GM13976 (cell line): ENCODE data around the gene SH2B2.

Experiments used
- DNase-seq: peaks from one replicate; pipeline ENCODE4 v3.0.0; 2012; ENCODE audit warnings: low spot score
- in situ Hi-C: fragments of 300-500 bp; cut with MboI; formaldehyde crosslinking; loops from one replicate; pipeline ENCODE4 v1.12.0; 2022; ENCODE audit warnings: low sequenced_read_pairs, mixed read lengths, inconsistent platforms; ENCODE audit not compliant: unreplicated experiment
- TF ChIP-seq, protein P1 (sequence below): IDR thresholded peaks from 2 replicates; pipeline ENCODE4 v1.5.1; 2012; ENCODE audit warnings: borderline replicate concordance, mild to moderate bottlenecking; ENCODE audit not compliant: insufficient read depth; ENCODE audit errors: extremely low read depth, missing control alignments, control extremely low read depth

Gene SH2B2

GRCh38 chr7:102255916-102256315 is 30.8 kb upstream of the SH2B2 start:
- DNase-seq = no peak
- TF ChIP-seq, protein P1, sequence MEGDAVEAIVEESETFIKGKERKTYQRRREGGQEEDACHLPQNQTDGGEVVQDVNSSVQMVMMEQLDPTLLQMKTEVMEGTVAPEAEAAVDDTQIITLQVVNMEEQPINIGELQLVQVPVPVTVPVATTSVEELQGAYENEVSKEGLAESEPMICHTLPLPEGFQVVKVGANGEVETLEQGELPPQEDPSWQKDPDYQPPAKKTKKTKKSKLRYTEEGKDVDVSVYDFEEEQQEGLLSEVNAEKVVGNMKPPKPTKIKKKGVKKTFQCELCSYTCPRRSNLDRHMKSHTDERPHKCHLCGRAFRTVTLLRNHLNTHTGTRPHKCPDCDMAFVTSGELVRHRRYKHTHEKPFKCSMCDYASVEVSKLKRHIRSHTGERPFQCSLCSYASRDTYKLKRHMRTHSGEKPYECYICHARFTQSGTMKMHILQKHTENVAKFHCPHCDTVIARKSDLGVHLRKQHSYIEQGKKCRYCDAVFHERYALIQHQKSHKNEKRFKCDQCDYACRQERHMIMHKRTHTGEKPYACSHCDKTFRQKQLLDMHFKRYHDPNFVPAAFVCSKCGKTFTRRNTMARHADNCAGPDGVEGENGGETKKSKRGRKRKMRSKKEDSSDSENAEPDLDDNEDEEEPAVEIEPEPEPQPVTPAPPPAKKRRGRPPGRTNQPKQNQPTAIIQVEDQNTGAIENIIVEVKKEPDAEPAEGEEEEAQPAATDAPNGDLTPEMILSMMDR = no peak
- in situ Hi-C loops = no loop called here

GRCh38 chr7:102258073-102258748 is 28.5 kb upstream of the SH2B2 start:
- in situ Hi-C loops = no loop called here
- TF ChIP-seq, protein P1 = no peak
- no peak for DNase-seq

GRCh38 chr7:102258749-102259107 is 27.9 kb upstream of the SH2B2 start:
- DNase-seq = no peak
- in situ Hi-C loops = no loop called here
- TF ChIP-seq, protein P1 = no peak

GRCh38 chr7:102260856-102261255 is 25.8 kb upstream of the SH2B2 start:
- no peak for DNase-seq
- in situ Hi-C loops = loop anchor here (10.0 kb wide), 1 partner anchor 716 kb away; no protein-coding TSS in a partner anchor

GRCh38 chr7:102261451-102261850 is 25.2 kb upstream of the SH2B2 start:
- in situ Hi-C loops = loop anchor here (10.0 kb wide), 1 partner anchor 717 kb away; no protein-coding TSS in a partner anchor
- no peak for DNase-seq
- TF ChIP-seq, protein P1 = no peak

More at GRCh38 chr7:102260856-102261255, 25.8 kb upstream of the SH2B2 start:
- TF ChIP-seq, protein P1 = no peak

- TF ChIP-seq, protein P1 = no peak
- in situ Hi-C loops = loop anchor here (10.0 kb wide), 1 partner anchor 718 kb away; no protein-coding TSS in a partner anchor
- DNase-seq = no peak
Measured at GRCh38 chr7:102262546-102262945, 24.1 kb upstream of the SH2B2 start.
